Suprapubic skin (tissue), 3 donors: ENCODE measurements around the gene BDKRB2.

Source experiments
- CTCF ChIP-seq, 2 donors: fragments of 200-600 bp in 1 of 2; fragments of 450-650 bp in 1 of 2; sonication (generic) in 1 of 2; IDR thresholded peaks; one replicate each; pipeline ENCODE4 v1.5.1; 2016 to 2019; ENCODE audit warnings: antibody characterized with exemption in 2 of 2, mild to moderate bottlenecking in 1 of 2, moderate library complexity in 1 of 2
- EP300 ChIP-seq: sonication (generic); formaldehyde crosslinking; IDR thresholded peaks from one replicate; pipeline ENCODE4 v1.6.1; 2017; ENCODE audit warnings: antibody characterized with exemption
- POLR2A ChIP-seq, 2 donors: fragments of 450-650 bp; IDR thresholded peaks; one replicate each; pipeline ENCODE4 v1.6.1; 2017; ENCODE audit warnings: antibody characterized with exemption in 2 of 2, mild to moderate bottlenecking in 2 of 2, moderate library complexity in 2 of 2

- no peak for TF ChIP-seq EP300
- TF ChIP-seq CTCF (IDR thresholded peaks at IDR 0.05): no peak
- TF ChIP-seq POLR2A (IDR thresholded peaks at IDR 0.05): no peak
These were observed 47.6 kb upstream of the BDKRB2 start for GRCh38 chr14:96156804-96157760.
